PC-9 (cell line): ENCODE results near the gene TMEM74B.

ENCODE experiments used
- CTCF ChIP-seq: fragments of 200-600 bp; sonication (generic); conservative IDR thresholded peaks from 2 replicates; pipeline ENCODE4 v1.6.1; 2017; ENCODE audit warnings: mixed run types, antibody characterized with exemption, mild to moderate bottlenecking, moderate library complexity
- EZH2 ChIP-seq: fragments of 200-600 bp; sonication (generic); IDR thresholded peaks from 2 replicates; pipeline ENCODE4 v1.8.0; 2017; ENCODE audit warnings: antibody characterized with exemption, low read depth

- no peak for TF ChIP-seq CTCF
- TF ChIP-seq EZH2, result no peak
Observed at GRCh38 chr20:1137236-1137635, 47.5 kb downstream of the TMEM74B start.
